MCF 10A (cell line): ENCODE results near the gene AMOTL2. TPM values are rescaled to one million over a fixed set of nuclear protein-coding genes. Genes with fewer than 3 reads are reported as not detected.
A peak's percentile ranks its signal among the peaks of the same experiment; 100 is the strongest.

Source experiments
- BruUV-seq: library from RNA; stranded (reverse); fragments of 400-500 nt; replicated peaks from 2 replicates; lab custom pipeline; 2021; lab: Mats Ljungman, UMichigan
- CTCF ChIA-PET: fragments of 300-600 bp; sonication (Branson Sonifier 250); formaldehyde crosslinking; extraction: SDS; loops from one replicate; lab custom pipeline; 2021; ENCODE audit warnings: antibody characterized with exemption, inconsistent platforms; lab: Yijun Ruan, JAX
- POLR2A ChIA-PET: fragments of 300-600, 350-650 bp; sonication (Branson Sonifier 250); formaldehyde crosslinking; extraction: SDS; loops from one replicate; lab custom pipeline; 2020; ENCODE audit warnings: antibody characterized with exemption, inconsistent platforms; lab: Yijun Ruan, JAX
- DNase-seq: peaks from one replicate; pipeline ENCODE4 v3.0.0-alpha.2; 2018; ENCODE audit not compliant: unreplicated experiment
- H3K27ac Mint-ChIP-seq: one replicate; pipeline ENCODE4 v1.8.0; 2022; ENCODE audit warnings: mild to moderate bottlenecking, low read depth, mixed read lengths; ENCODE audit not compliant: unreplicated experiment
- H3K27me3 Mint-ChIP-seq: one replicate; pipeline ENCODE4 v1.8.0; 2022; ENCODE audit warnings: mixed read lengths; ENCODE audit not compliant: insufficient read depth, unreplicated experiment
- H3K36me3 Mint-ChIP-seq: one replicate; pipeline ENCODE4 v1.8.0; 2022; ENCODE audit warnings: mild to moderate bottlenecking, moderate library complexity, mixed read lengths; ENCODE audit not compliant: insufficient read depth, unreplicated experiment
- H3K4me1 Mint-ChIP-seq: one replicate; pipeline ENCODE4 v1.8.0; 2022; ENCODE audit warnings: mixed read lengths; ENCODE audit not compliant: insufficient read depth, unreplicated experiment
- H3K4me3 Mint-ChIP-seq: one replicate; pipeline ENCODE4 v1.8.0; 2022; ENCODE audit warnings: mild to moderate bottlenecking, moderate library complexity, mixed read lengths; ENCODE audit not compliant: unreplicated experiment
- H3K9me3 Mint-ChIP-seq: one replicate; pipeline ENCODE4 v1.8.0; 2022; ENCODE audit warnings: mixed read lengths; ENCODE audit not compliant: unreplicated experiment
- CTCF ChIP-seq: fragments of 200-600 bp; IDR thresholded peaks from one replicate; pipeline ENCODE4 v1.8.0; 2022; ENCODE audit warnings: antibody characterized with exemption, mild to moderate bottlenecking; ENCODE audit not compliant: unreplicated experiment
- intact Hi-C: fragments of 100-400 bp; cut with micrococcal nuclease; formaldehyde crosslinking; loops from 2 replicates; pipeline ENCODE4 v1.14.1; 2022
- total RNA-seq: library from RNA; stranded (reverse); gene quantifications from 2 replicates; pipeline ENCODE4 v1.2.3, GENCODE V29; 2022

Gene AMOTL2
- total RNA-seq, 1 experiment from 2014 or later = 137 TPM

- Mint-ChIP-seq H3K27ac (peak overlapping the region; percentile 84), H3K4me1 (peaks cover 83% of the 10 kb centered on the region), H3K27me3 (no peaks in the 10 kb centered on the region), H3K4me3 (no peak overlapping the region), H3K36me3 (no peaks in the 10 kb centered on the region), H3K9me3 (no peaks in the 10 kb centered on the region)
- BruUV-seq = no TSS peak
- DNase-seq = peak; percentile 61
- intact Hi-C loops = no loop called here
- ChIA-PET POLR2A (interaction anchor here (0.7 to 4.7 kb wide), 17 partner anchors 8 to 151 kb away, joined by 3 to 62 read pairs (median 5); partner anchors contain the start of genes AMOTL2 and RYK), CTCF (interaction anchor here (0.6 to 1.9 kb wide), 8 partner anchors 10 to 144 kb away, joined by 3 to 12 read pairs (median 4); no protein-coding TSS in a partner anchor)
- no peak for TF ChIP-seq CTCF
Observed at GRCh38 chr3:134332344-134332743, 41.9 kb downstream of the AMOTL2 start.

GRCh38 chr3:134331811-134332199 lies 42.4 kb downstream of the AMOTL2 start:
- no TSS peak for BruUV-seq
- no peak for TF ChIP-seq CTCF
- peaks cover 87% of the 10 kb centered on the region for H3K4me1 Mint-ChIP-seq
- ChIA-PET POLR2A (interaction anchor here (0.6 to 4.7 kb wide), 19 partner anchors 9 to 152 kb away, joined by 3 to 62 read pairs (median 4); partner anchors contain the start of genes AMOTL2 and RYK), CTCF (interaction anchor here (0.6 to 2.5 kb wide), 11 partner anchors 9 to 153 kb away, joined by 3 to 12 read pairs (median 4); no protein-coding TSS in a partner anchor)
- peak; percentile 49 for DNase-seq
- intact Hi-C loops = no loop called here
- H3K27ac Mint-ChIP-seq = peak overlapping the region; percentile 53
- H3K27me3 Mint-ChIP-seq = no peaks in the 10 kb centered on the region
- no peaks in the 10 kb centered on the region for H3K36me3 Mint-ChIP-seq
- H3K4me3 Mint-ChIP-seq = peak overlapping the region; percentile 15
- no peaks in the 10 kb centered on the region for H3K9me3 Mint-ChIP-seq

GRCh38 chr3:134330883-134331810 lies 43.1 kb downstream of the AMOTL2 start:
- CTCF ChIA-PET = interaction anchor here (0.7 to 2.5 kb wide), 12 partner anchors 9 to 153 kb away, joined by 3 to 12 read pairs (median 4); no protein-coding TSS in a partner anchor
- POLR2A ChIA-PET = interaction anchor here (0.6 to 4.7 kb wide), 20 partner anchors 9 to 1658 kb away, joined by 3 to 62 read pairs (median 4); partner anchors contain the start of genes AMOTL2 and RYK
- intact Hi-C loops = no loop called here
- peak; percentile 52 for DNase-seq
- Mint-ChIP-seq H3K9me3 (no peaks in the 10 kb centered on the region), H3K4me1 (peaks cover 84% of the 10 kb centered on the region), H3K27me3 (no peaks in the 10 kb centered on the region), H3K4me3 (peak overlapping the region; percentile 15), H3K27ac (peak overlapping the region; percentile 53), H3K36me3 (no peaks in the 10 kb centered on the region)
- no peak for TF ChIP-seq CTCF
- no TSS peak for BruUV-seq

GRCh38 chr3:134328846-134329245 lies 45.4 kb downstream of the AMOTL2 start:
- DNase-seq = no peak
- ChIA-PET POLR2A (interaction anchor here (1.0 to 4.9 kb wide), 13 partner anchors 12 to 157 kb away, joined by 3 to 95 read pairs (median 11); partner anchors contain the start of genes AMOTL2, ANAPC13 and CEP63), CTCF (interaction anchor here (0.6 to 1.2 kb wide), 5 partner anchors 18 to 146 kb away, joined by 3 to 5 read pairs (median 3); no protein-coding TSS in a partner anchor)
- no peak for TF ChIP-seq CTCF
- BruUV-seq = no TSS peak
- Mint-ChIP-seq H3K4me3 (no peak overlapping the region), H3K27ac (peak overlapping the region; percentile 53), H3K36me3 (no peaks in the 10 kb centered on the region), H3K27me3 (no peaks in the 10 kb centered on the region), H3K9me3 (no peaks in the 10 kb centered on the region), H3K4me1 (peaks cover 83% of the 10 kb centered on the region)
- intact Hi-C loops = no loop called here
